K562 (cell line): ENCODE results near the gene PEF1. TPM values are rescaled to one million over a fixed set of nuclear protein-coding genes. Genes with fewer than 3 reads are reported as not detected.
A peak's percentile ranks its signal among the peaks of the same experiment; 100 is the strongest.

Source experiments
- ATAC-seq: fragments of 200-7000 bp; cut with Tn5 transposase; 3 replicates; pipeline ENCODE4 v1.9.1; 2020; ENCODE audit warnings: moderate library complexity
- BruUV-seq: library from RNA; stranded (reverse); fragments of 400-500 nt; replicated peaks from 2 replicates; lab custom pipeline; 2021; lab: Mats Ljungman, UMichigan
- CTCF ChIA-PET: fragments of 300-600 bp; formaldehyde crosslinking; extraction: SDS; loops from one replicate; lab custom pipeline; 2021; ENCODE audit warnings: low intra/inter-chr PET ratio; lab: Yijun Ruan, JAX
- POLR2A ChIA-PET: fragments of 300-600, 350-650 bp; sonication (Branson Sonifier 250); formaldehyde crosslinking; extraction: SDS; loops from one replicate; lab custom pipeline; 2021; ENCODE audit warnings: antibody characterized with exemption, inconsistent platforms; lab: Yijun Ruan, JAX
- DNase-seq, 4 experiments: peaks; one replicate each; pipeline versions ENCODE4 v3.0.0 to v3.0.0-alpha.2; 2011 to 2018; ENCODE audit warnings: low spot score in 3 of 4, mixed read lengths in 3 of 4; ENCODE audit errors: extremely low read depth in 1 of 4
- FAIRE-seq: peaks from 2 replicates; lab custom pipeline; 2011; peaks lifted over from hg19 to GRCh38; lab: Jason Lieb, UNC
- H2AFZ ChIP-seq: 2 replicates; pipeline ENCODE4 v1.6.0; 2011; ENCODE audit warnings: low read depth, low read length, control low read depth, inconsistent platforms
- H3K27ac ChIP-seq: fragments of 200-600 bp; 3 replicates; pipeline ENCODE4 v1.8.0; 2011; ENCODE audit warnings: low read depth, mild to moderate bottlenecking, control low read depth, inconsistent platforms, low read length, moderate library complexity, mixed read lengths; ENCODE audit errors: extremely low read depth
- H3K27me3 ChIP-seq, 2 experiments: fragments of 300-600 bp in 1 of 2; 2 replicates in 1 of 2; 3 replicates in 1 of 2; pipeline versions ENCODE4 v1.6.0 to v1.8.0; 2011; ENCODE audit warnings: inconsistent platforms in 2 of 2, low read length in 2 of 2, mild to moderate bottlenecking in 1 of 2, mixed read lengths in 1 of 2, moderate library complexity in 1 of 2; ENCODE audit not compliant: control insufficient read depth in 2 of 2, insufficient read depth in 2 of 2
- H3K36me3 ChIP-seq: fragments of 300-600 bp; 3 replicates; pipeline ENCODE4 v1.8.0; 2011; ENCODE audit warnings: mild to moderate bottlenecking, low read length, inconsistent platforms; ENCODE audit not compliant: control insufficient read depth, insufficient read depth
- H3K4me1 ChIP-seq, 2 experiments: fragments of 200-600 bp in 1 of 2; replicated peaks in 1 of 2; 2 replicates in 1 of 2; 3 replicates in 1 of 2; pipeline versions ENCODE4 v1.5.1 to v1.8.0; 2011; ENCODE audit warnings: inconsistent platforms in 2 of 2, low read length in 2 of 2, mild to moderate bottlenecking in 1 of 2, mixed read lengths in 1 of 2, moderate library complexity in 1 of 2; ENCODE audit not compliant: control insufficient read depth in 2 of 2, insufficient read depth in 2 of 2
- H3K4me2 ChIP-seq: 2 replicates; pipeline ENCODE4 v1.6.1; 2011; ENCODE audit warnings: low read length, control low read depth, inconsistent platforms, mixed read lengths; ENCODE audit not compliant: insufficient read depth
- H3K4me3 ChIP-seq: fragments of 200-600 bp; sonication (generic), shearing (Covaris generic); 2 replicates; pipeline ENCODE4 v1.5.1; 2016; ENCODE audit warnings: control low read depth, inconsistent platforms
- H3K79me2 ChIP-seq: fragments of 200-600 bp; 3 replicates; pipeline ENCODE4 v1.8.0; 2011; ENCODE audit warnings: low read length, inconsistent platforms; ENCODE audit not compliant: control insufficient read depth, insufficient read depth
- H3K9ac ChIP-seq, 2 experiments: 2 replicates each; pipeline versions ENCODE4 v1.6.0 to v1.6.1; 2011; ENCODE audit warnings: low read depth in 2 of 2, low read length in 2 of 2, control low read depth in 1 of 2, inconsistent platforms in 1 of 2, mild to moderate bottlenecking in 1 of 2, mixed read lengths in 1 of 2; ENCODE audit not compliant: insufficient read depth in 1 of 2
- H3K9me1 ChIP-seq: one replicate; pipeline ENCODE4 v1.6.0; 2011; ENCODE audit warnings: inconsistent platforms, mild to moderate bottlenecking, low read length, moderate library complexity; ENCODE audit not compliant: control insufficient read depth, insufficient read depth
- H3K9me3 ChIP-seq: replicated peaks from 2 replicates; pipeline ENCODE4 v1.5.1; 2011; ENCODE audit warnings: low read depth, low read length, inconsistent platforms; ENCODE audit not compliant: control insufficient read depth, insufficient read depth
- H4K20me1 ChIP-seq: replicated peaks from 2 replicates; pipeline ENCODE4 v1.6.1; 2011; ENCODE audit warnings: low read length, inconsistent platforms, mixed read lengths; ENCODE audit not compliant: control insufficient read depth, insufficient read depth
- ELF1 ChIP-seq: fragments of 200-800 bp; sonication (Bioruptor generic); IDR thresholded peaks from 2 replicates; pipeline ENCODE4 v1.6.1; 2016; ENCODE audit warnings: missing genetic modification characterization, missing compliant biosample characterization
- ETV1 ChIP-seq: fragments of 450-650 bp; conservative IDR thresholded peaks from 2 replicates; pipeline ENCODE4 v1.6.1; 2016; ENCODE audit warnings: missing genetic modification characterization, control low read depth, low read depth, missing compliant biosample characterization
- NONO ChIP-seq, 2 experiments: fragments of 200-400 bp in 1 of 2; fragments of 450-650 bp in 1 of 2; formaldehyde crosslinking in 1 of 2; IDR thresholded peaks; 2 replicates each; pipeline ENCODE4 v1.6.1; 2017; ENCODE audit warnings: low read depth in 2 of 2, mild to moderate bottlenecking in 2 of 2, moderate library complexity in 2 of 2, low read length in 1 of 2
- POLR2AphosphoS5 ChIP-seq: IDR thresholded peaks from 2 replicates; pipeline ENCODE4 v1.6.1; 2011; ENCODE audit warnings: mild to moderate bottlenecking, low read depth, low read length, moderate library complexity; ENCODE audit not compliant: control insufficient read depth, insufficient read depth
- PRPF4 ChIP-seq: fragments of 200-400 bp; formaldehyde crosslinking; IDR thresholded peaks from one replicate; pipeline ENCODE4 v1.6.1; 2017; ENCODE audit warnings: low read length, low read depth, mild to moderate bottlenecking; ENCODE audit not compliant: insufficient read depth, poor library complexity, severe bottlenecking
- ZKSCAN3 ChIP-seq: fragments of 250-450 bp; sonication (Bioruptor Pico); IDR thresholded peaks from 2 replicates; pipeline ENCODE4 v1.4.0; 2020
- ZNF165 ChIP-seq: fragments of 250-450 bp; sonication (Bioruptor Pico); IDR thresholded peaks from 2 replicates; pipeline ENCODE4 v1.4.0; 2020; ENCODE audit warnings: borderline replicate concordance
- ZNF197 ChIP-seq: fragments of 200-800 bp; sonication (Bioruptor generic); IDR thresholded peaks from 2 replicates; pipeline ENCODE4 v1.6.1; 2016; ENCODE audit warnings: low read depth, missing genetic modification characterization, missing compliant biosample characterization
- ZNF253 ChIP-seq: fragments of 250-450 bp; sonication (Bioruptor Pico); conservative IDR thresholded peaks from 2 replicates; pipeline ENCODE4 v1.6.1; 2021; ENCODE audit warnings: mild to moderate bottlenecking
- ZNF384 ChIP-seq: IDR thresholded peaks from 2 replicates; pipeline ENCODE4 v1.6.1; 2012; ENCODE audit warnings: low read depth, low read length, improper control_type of control experiment
- ZNF644 ChIP-seq: fragments of 200-800 bp; sonication (Bioruptor generic); IDR thresholded peaks from 2 replicates; pipeline ENCODE4 v1.6.1; 2016; ENCODE audit warnings: low read depth, missing genetic modification characterization, missing compliant biosample characterization
- WGBS: fragments of 100-300 bp; shearing (Covaris generic); methylation state at CpG from one replicate; pipeline ENCODE4 v1.1.6; 2016; ENCODE audit warnings: low coverage, mixed read lengths; ENCODE audit not compliant: insufficient coverage; ENCODE audit errors: missing lambda C conversion rate; 5-methylcytosine and 5-hydroxymethylcytosine counted together
- in situ Hi-C: fragments of 300-500 bp; cut with MboI; formaldehyde crosslinking; loops from 4 replicates; pipeline ENCODE4 v1.15.0; 2018; ENCODE audit warnings: inconsistent platforms, mixed read lengths
- intact Hi-C: fragments of 100-400 bp; cut with micrococcal nuclease; formaldehyde crosslinking; loops from 2 replicates; pipeline ENCODE4 v1.14.2; 2022
- polyA plus RNA-seq, 8 experiments: library from polyadenylated mRNA; depleted of rRNA in 4 of 8; stranded (reverse) in 5 of 8; unstranded in 3 of 8; fragments of >200 nt; fragmentation: Nextera tagmentation in 2 of 8; fragmentation: Illumina TruSeq in 1 of 8; extraction: Ambion mirVana in 2 of 8; extraction: Trizol in 1 of 8; gene quantifications; 2 replicates each; pipeline versions ENCODE4 v1.2.1 to v1.2.3, GENCODE V29; 2011 to 2014; ENCODE audit warnings: inconsistent platforms in 1 of 8, missing spikeins in 1 of 8
- total RNA-seq, 7 experiments: library from RNA; depleted of rRNA in 6 of 7; stranded (reverse); fragments of >200 nt in 6 of 7; fragmentation: Illumina TruSeq in 2 of 7; extraction: Trizol in 2 of 7; gene quantifications; 2 replicates each; pipeline versions ENCODE4 v1.2.1 to v1.2.3, GENCODE V29; 2011 to 2021; ENCODE audit warnings: low replicate concordance in 1 of 7

Gene PEF1
- total and polyA plus RNA-seq, 9 of the 15 experiments (the other 6 are each of a cell fraction or from before 2014, with no cell fraction given): 26.3 to 95.5 (median 61.9) TPM

DNA sequence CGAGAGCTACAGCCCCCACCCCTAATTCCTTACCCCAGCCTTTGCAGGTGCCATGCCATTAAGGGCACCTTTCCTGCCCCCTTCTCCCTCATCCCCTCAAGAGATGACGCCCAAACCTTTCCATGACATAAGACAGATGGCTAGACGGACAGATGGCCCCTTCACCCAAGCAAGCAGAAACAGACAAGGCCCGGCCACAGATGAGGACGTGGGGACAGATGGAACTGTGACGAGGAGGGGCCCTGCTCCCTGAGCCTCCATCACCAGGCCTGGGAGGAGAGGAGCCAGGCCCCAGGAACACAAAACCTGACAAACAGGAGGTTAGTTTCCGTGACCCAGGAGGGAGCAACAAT lies 24.7 kb upstream of the PEF1 start:
- in situ Hi-C loops (loop anchor here (5.0 kb wide), 1 partner anchor 78 kb away; no protein-coding TSS in a partner anchor), intact Hi-C loops (no loop called here)
- TF ChIP-seq ZNF165 (no peak), NONO (IDR thresholded peaks at IDR 0.05; ENCODE audit: low read depth in 2 of 2, low read length in 1 of 2) (no peak), ZKSCAN3 (CRISPR knock-in tag) (no peak), ZNF197 (CRISPR knock-in tag) (no peak), ELF1 (tag) (no peak), PRPF4 (no peak), ZNF644 (tag) (no peak), ZNF384 (no peak), POLR2AphosphoS5 (no peak), ZNF253 (CRISPR knock-in tag) (no peak), ETV1 (tag) (no peak)
- Histone ChIP-seq H3K27ac (no peak overlapping the region), H3K9me1 (no peaks in the 10 kb centered on the region), H3K4me1 (peaks cover 0 to 21% of the 10 kb centered on the region in 2 experiments; a peak in 3 of 5 replicates), H3K36me3 (no peaks in the 10 kb centered on the region), H2AFZ (no peak overlapping the region), H3K27me3 (peaks cover 48 to 94% of the 10 kb centered on the region in 2 experiments), H3K4me2 (no peak overlapping the region), H3K9ac (0 out of 4 replicates have a peak overlapping the region, but pooled peaks of 1 of the 2 experiments have one; percentile 31), H3K4me3 (no peak overlapping the region), H4K20me1 (peaks cover 13% of the 10 kb centered on the region), H3K9me3 (no peaks in the 10 kb centered on the region), H3K79me2 (no peaks in the 10 kb centered on the region)
- ChIA-PET CTCF (no interaction called here), POLR2A (interaction anchor here (1.1 kb wide), 1 partner anchor 11 kb away, joined by 5 read pairs; no protein-coding TSS in a partner anchor)
- FAIRE-seq (no peak), DNase-seq (no peak), ATAC-seq (no peak)
- 2% methylated on average over 7 of the region's 7 CpGs for WGBS
- BruUV-seq: no TSS peak
